A673 (cell line): ENCODE results near the gene FAAP20. TPM values are rescaled to one million over a fixed set of nuclear protein-coding genes. Genes with fewer than 3 reads are reported as not detected.

Source experiments
- BruUV-seq: library from RNA; stranded (reverse); fragments of 400-500 nt; replicated peaks from 2 replicates; lab custom pipeline; 2021; lab: Mats Ljungman, UMichigan
- CTCF ChIA-PET: fragments of 300-600 bp; sonication (Branson Sonifier 250); formaldehyde crosslinking; loops from one replicate; lab custom pipeline; 2022; ENCODE audit warnings: antibody characterized with exemption; lab: Charles Lee
- POLR2A ChIA-PET: fragments of 300-600 bp; sonication (Branson Sonifier 250); formaldehyde crosslinking; loops from one replicate; lab custom pipeline; 2022; ENCODE audit warnings: antibody characterized with exemption; ENCODE audit not compliant: low non-redundant PET; lab: Charles Lee
- DNase-seq: peaks from one replicate; pipeline ENCODE4 v3.0.0-alpha.2; 2015; ENCODE audit warnings: low spot score
- H3K27ac ChIP-seq: fragments of 200-600 bp; sonication (generic); 2 replicates; pipeline ENCODE4 v1.5.1; 2016; ENCODE audit warnings: mixed run types, low read depth, mild to moderate bottlenecking, mixed read lengths, antibody characterized with exemption, low read length; ENCODE audit not compliant: poor library complexity, severe bottlenecking
- H3K27me3 ChIP-seq: fragments of 200-600 bp; sonication (generic); replicated peaks from 2 replicates; pipeline ENCODE4 v1.6.1; 2017; ENCODE audit warnings: mixed run types, low read depth, mild to moderate bottlenecking, mixed read lengths, antibody characterized with exemption, low read length; ENCODE audit not compliant: insufficient read depth, poor library complexity
- H3K36me3 ChIP-seq: fragments of 200-600 bp; sonication (generic); 2 replicates; pipeline ENCODE4 v1.6.1; 2016; ENCODE audit warnings: mixed run types, mild to moderate bottlenecking, mixed read lengths, antibody characterized with exemption, low read length; ENCODE audit not compliant: insufficient read depth, poor library complexity, severe bottlenecking
- H3K4me1 ChIP-seq: fragments of 200-600 bp; sonication (generic); 2 replicates; pipeline ENCODE4 v1.6.1; 2017; ENCODE audit warnings: mixed run types, mild to moderate bottlenecking, mixed read lengths, antibody characterized with exemption, low read length; ENCODE audit not compliant: insufficient read depth, poor library complexity, severe bottlenecking
- H3K4me3 ChIP-seq: fragments of 200-600 bp; sonication (generic); 2 replicates; pipeline ENCODE4 v1.5.1; 2016; ENCODE audit warnings: low read depth, mixed run types, mild to moderate bottlenecking, mixed read lengths, low read length; ENCODE audit not compliant: poor library complexity, severe bottlenecking
- H3K9me3 ChIP-seq: fragments of 200-600 bp; sonication (generic); 2 replicates; pipeline ENCODE4 v1.6.1; 2016; ENCODE audit warnings: mixed run types, low read depth, mild to moderate bottlenecking, mixed read lengths, antibody characterized with exemption, low read length; ENCODE audit not compliant: poor library complexity, severe bottlenecking
- CTCF ChIP-seq: fragments of 300-800, 200-600 bp; sonication (generic); conservative IDR thresholded peaks from 2 replicates; pipeline ENCODE4 v1.5.1; 2017; ENCODE audit warnings: low read depth, mild to moderate bottlenecking, antibody characterized with exemption, low read length, moderate library complexity, mixed read lengths
- EZH2 ChIP-seq: fragments of 200-600 bp; sonication (generic); IDR thresholded peaks from 2 replicates; pipeline ENCODE4 v1.6.1; 2017; ENCODE audit warnings: borderline replicate concordance, low read depth, mild to moderate bottlenecking, mixed read lengths, antibody characterized with exemption, low read length; ENCODE audit not compliant: poor library complexity, severe bottlenecking
- intact Hi-C: fragments of 100-400 bp; cut with micrococcal nuclease; formaldehyde crosslinking; loops from one replicate; pipeline ENCODE4 v1.10.0; 2022; ENCODE audit not compliant: unreplicated experiment
- total RNA-seq: library from RNA; stranded (reverse); gene quantifications from 2 replicates; pipeline ENCODE4 v1.2.3, GENCODE V29; 2021

Gene FAAP20
- total RNA-seq, 1 experiment from 2014 or later = 114 TPM

- no TSS peak for BruUV-seq
- H3K36me3 ChIP-seq = no peaks in the 10 kb centered on the region
- no peak for TF ChIP-seq EZH2
- no peak for TF ChIP-seq CTCF
- peak overlapping the region; percentile 37 for H3K27ac ChIP-seq
- no peak for DNase-seq
- H3K27me3 ChIP-seq = no peaks in the 10 kb centered on the region
- intact Hi-C loops = loop anchor here (5.0 to 10.0 kb wide), 2 partner anchors 117 to 350 kb away; no protein-coding TSS in a partner anchor
- POLR2A ChIA-PET = interaction anchor here (0.6 kb wide), 1 partner anchor 97 kb away, joined by 4 read pairs; no protein-coding TSS in a partner anchor
- no peaks in the 10 kb centered on the region for H3K9me3 ChIP-seq
- H3K4me3 ChIP-seq = no peak overlapping the region
- CTCF ChIA-PET = no interaction called here
- peaks cover 24% of the 10 kb centered on the region for H3K4me1 ChIP-seq
Observed at GRCh38 chr1:2197707-2198165, 3.2 kb upstream of the FAAP20 start.

GRCh38 chr1:2196901-2197638 is 2.5 kb upstream of the FAAP20 start:
- BruUV-seq = no TSS peak
- H3K9me3 ChIP-seq = no peaks in the 10 kb centered on the region
- no peak for DNase-seq
- peak overlapping the region; percentile 37 for H3K27ac ChIP-seq
- CTCF ChIA-PET = interaction anchor here (0.7 kb wide), 1 partner anchor 80 kb away, joined by 5 read pairs; no protein-coding TSS in a partner anchor
- peaks cover 28% of the 10 kb centered on the region for H3K4me1 ChIP-seq
- H3K4me3 ChIP-seq = no peak overlapping the region
- H3K36me3 ChIP-seq = no peaks in the 10 kb centered on the region
- intact Hi-C loops = loop anchor here (5.0 to 10.0 kb wide), 2 partner anchors 118 to 350 kb away; no protein-coding TSS in a partner anchor
- TF ChIP-seq EZH2 (no peak), CTCF (no peak)
- POLR2A ChIA-PET = interaction anchor here (0.6 kb wide), 2 partner anchors 98 to 117 kb away, joined by 4 to 10 read pairs; no protein-coding TSS in a partner anchor
- no peaks in the 10 kb centered on the region for H3K27me3 ChIP-seq

GRCh38 chr1:2195785-2196184 is 1.2 kb upstream of the FAAP20 start:
- Histone ChIP-seq H3K4me1 (peaks cover 30% of the 10 kb centered on the region), H3K4me3 (no peak overlapping the region), H3K36me3 (no peaks in the 10 kb centered on the region), H3K9me3 (no peaks in the 10 kb centered on the region), H3K27me3 (no peaks in the 10 kb centered on the region), H3K27ac (peak overlapping the region; percentile 88)
- no peak for DNase-seq
- ChIA-PET CTCF (interaction anchor here (1.2 to 3.1 kb wide), 2 partner anchors 33 to 186 kb away, joined by 3 to 70 read pairs; no protein-coding TSS in a partner anchor), POLR2A (no interaction called here)
- no TSS peak for BruUV-seq
- intact Hi-C loops = loop anchor here (1.0 to 10.0 kb wide), 3 partner anchors 119 to 352 kb away; no protein-coding TSS in a partner anchor
- no peak for TF ChIP-seq CTCF
- no peak for TF ChIP-seq EZH2
